ENCODE measurements around the gene PIPOX. TPM values are rescaled to one million over a fixed set of nuclear protein-coding genes. Genes with fewer than 3 reads are reported as not detected.

The PIPOX gene
- total RNA-seq, 2 experiments from 2014 or later = 1.6 to 1.8 TPM

DNA sequence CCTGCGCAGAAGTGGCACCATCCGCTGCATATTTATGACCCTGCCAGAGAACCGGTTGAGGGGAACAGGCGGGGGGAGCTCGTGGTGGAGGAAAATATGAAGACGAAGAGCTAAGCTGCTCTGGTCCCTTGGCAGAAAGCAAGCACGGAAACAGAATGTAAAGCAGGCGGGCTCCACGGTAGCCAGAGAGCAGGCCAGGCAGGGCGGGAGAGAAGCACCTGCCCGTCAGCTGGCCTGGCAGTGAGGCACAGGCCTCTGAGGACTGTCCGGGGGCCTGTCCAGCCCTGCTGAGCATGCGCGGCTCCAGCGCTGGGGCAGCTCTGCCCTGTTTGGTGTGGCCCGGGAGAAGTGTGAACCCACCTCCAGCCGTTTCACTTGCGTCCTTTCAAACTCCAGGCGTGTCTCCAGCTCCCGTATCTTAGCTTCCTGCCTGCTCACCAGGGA, 46.7 kb downstream of the PIPOX start:
- POLR2A ChIA-PET = no interaction called here
- CTCF ChIA-PET = no interaction called here

DNA sequence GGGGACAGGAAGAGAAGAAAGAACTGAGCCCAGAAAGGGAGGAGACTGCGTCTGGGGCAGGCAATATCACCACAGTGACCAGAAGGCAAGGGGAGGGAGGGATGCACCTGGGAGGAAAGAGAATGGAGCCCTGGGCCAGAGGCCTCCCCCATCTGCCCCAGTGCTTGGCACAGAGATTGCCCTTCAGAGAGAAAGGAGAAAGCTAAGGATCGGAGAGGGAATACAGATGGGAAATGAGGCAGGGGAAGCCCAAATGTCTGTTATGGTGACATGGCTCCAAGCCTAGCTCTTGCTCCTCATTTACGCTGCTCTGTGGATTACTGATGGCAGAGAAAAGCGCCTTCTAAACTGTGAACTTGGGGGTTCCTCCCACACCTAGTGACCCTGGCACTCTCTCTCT, 47.2 kb downstream of the PIPOX start:
- ChIA-PET POLR2A (no interaction called here), CTCF (no interaction called here)

DNA sequence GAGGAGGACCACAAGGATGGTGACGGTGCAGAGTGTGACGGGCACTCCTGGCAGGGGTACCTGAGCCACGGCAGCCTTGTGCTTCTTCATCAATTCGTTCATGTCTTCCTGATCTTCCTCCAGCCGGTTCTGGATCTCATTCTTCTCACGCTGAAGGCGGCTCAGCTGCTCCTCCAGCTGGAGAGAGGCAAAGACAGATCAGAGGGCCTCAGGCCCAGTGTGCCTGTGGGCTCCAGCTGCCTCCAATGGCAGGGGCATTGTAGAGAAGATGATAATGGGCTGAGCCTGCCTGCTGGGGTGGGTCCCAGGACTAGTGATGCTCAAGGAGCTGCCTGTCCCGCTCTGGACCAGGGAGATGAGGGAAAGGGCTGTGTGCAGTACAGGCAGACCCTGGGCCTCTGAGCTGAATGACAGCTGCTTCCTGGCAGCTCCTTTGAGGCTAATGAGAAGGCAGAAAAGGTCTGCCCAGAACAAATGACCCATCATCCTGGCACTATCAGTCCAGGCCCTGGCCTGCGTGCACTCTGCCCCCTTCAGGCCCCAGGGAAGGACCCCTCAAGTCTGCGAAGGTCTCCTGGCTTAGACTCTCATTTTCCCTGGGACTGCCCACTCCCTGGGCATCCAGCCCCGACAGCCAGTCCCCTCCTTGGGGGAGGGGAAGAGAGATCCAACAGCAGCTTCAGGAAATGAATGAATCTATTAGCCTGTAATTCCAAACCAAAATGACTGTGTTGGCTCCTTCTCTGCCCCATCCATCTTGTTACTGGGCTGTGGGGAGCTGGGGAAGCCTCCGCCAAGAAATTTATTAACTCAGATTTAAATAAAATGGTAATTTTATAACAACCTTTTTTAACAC, 48.0 kb downstream of the PIPOX start:
- ChIA-PET POLR2A (no interaction called here), CTCF (interaction anchor here (1.0 to 1.8 kb wide), 3 partner anchors 9 to 26 kb away, joined by 4 to 6 read pairs (median 6); no protein-coding TSS in a partner anchor)

DNA sequence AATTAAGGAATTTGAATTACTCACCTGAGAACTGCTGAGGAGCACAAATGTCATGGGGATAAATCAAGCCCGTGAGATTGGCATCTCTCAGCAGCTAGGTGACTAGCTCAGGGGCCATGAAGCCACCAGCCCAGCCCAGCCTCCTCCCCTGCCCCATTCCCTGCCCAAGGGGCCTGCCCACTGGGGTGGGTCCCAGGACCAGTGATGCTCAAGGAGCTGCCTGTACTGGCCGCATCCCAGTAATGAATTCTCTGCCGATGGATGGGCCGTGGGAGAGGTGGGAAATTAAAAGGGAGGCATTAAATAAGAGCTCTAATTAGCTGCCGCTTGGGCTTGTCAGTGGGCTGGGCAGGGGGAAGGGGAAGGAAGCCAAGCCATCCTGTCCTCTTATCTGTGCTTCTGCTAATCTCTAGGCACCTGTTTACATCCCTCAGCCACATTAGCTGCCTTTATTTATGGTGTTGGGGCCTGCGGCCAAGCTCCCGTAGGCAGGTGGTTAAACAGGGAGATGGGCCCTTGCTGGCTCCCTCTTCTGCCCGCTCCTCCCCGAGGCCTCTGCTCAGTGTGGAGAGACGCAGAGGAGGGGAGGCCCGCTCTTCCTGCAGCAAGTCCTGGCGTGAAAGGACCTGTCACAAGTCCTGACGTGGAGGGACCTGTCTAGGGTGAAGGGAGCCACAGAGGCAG, 48.8 kb downstream of the PIPOX start:
- ChIA-PET CTCF (interaction anchor here (1.0 to 1.8 kb wide), 3 partner anchors 10 to 25 kb away, joined by 4 to 6 read pairs (median 6); no protein-coding TSS in a partner anchor), POLR2A (no interaction called here)

DNA sequence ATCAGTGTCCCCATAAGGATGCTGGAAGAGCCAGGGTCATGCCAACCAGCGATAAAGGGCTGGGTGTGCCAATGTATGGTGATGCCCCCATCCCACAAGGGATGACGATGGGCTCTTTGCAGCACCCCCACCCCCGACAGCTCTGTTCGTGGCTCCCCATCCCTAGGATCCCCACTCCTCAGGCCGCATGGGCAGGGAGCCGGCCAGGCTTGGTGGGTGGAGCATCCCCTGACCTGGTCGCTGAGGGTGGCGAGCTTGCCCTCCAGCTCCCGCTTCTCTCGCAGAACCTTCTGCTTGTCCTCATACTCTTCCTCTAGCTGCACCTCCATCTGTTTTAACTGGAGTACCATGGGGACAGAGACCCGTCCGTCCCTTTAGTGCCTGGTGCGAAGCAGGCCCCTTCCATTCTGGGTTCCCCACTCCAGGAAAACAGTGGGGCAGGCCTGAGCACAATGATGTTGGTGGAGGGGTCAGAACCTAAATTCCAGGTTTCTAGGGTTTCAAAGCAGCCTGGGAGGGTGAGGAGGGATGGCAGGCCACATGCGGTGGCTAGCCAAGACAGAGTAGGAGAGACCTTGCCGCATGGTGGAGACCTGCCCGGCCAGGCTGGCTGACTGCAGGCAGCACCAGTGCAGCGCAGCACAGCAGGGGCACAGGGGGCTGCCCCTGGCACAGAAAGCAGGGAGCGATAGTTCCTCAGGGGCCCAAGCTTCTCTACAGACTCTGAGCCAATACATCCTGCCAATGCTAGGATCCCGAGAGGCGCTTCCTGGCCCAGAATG, 50.3 kb downstream of the PIPOX start:
- ChIA-PET POLR2A (no interaction called here), CTCF (no interaction called here)

DNA sequence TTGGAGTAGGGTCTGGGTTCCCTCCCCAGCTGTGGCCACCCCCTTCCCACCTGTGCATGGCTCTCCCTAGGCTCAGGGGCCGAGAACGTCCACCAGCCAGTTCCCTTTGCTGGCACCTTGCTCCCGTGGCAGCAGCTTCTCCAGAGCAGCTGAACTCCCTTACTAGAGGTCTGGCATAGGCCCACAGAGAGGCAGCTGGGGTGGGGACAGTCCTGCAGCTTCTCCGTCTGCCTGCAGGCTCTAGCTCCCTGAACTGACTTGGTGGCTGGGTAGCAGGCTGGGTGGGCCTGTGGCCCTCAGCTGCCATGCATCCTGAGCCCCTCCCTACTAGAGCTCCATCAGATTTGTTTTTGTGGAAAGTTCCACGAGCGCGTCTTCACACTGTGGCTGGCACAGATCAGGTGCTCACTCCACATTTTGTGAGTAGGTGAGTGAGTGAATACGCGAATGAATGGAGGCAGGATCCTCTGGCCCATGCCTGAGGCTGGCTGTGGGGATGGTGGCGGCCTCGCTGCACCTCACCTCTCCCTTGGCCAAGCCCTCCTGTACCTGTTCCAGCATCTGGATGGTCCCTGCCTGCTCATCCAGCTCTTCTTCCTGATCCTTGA, 51.3 kb downstream of the PIPOX start:
- POLR2A ChIA-PET = no interaction called here
- CTCF ChIA-PET = no interaction called here

DNA sequence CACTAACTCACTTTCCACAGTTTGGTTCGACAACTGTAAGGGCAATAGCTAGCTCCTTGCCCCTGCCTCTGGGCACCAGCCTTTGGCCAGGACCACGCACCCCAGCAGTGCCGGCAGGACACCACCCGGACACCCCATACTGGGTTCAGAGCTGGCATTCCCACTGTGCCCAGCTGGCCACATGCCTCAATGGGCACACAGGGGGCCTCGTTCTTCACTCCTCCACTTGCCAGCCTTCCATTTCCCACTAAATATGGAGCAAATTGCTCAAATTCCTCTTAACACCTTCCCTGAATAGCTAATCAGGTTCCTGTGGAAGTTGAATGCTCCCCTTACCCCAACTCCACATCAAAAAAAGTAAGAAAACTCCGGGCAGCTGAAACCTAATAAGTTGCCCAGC, 52.5 kb downstream of the PIPOX start:
- ChIA-PET CTCF (interaction anchor here (0.9 kb wide), 1 partner anchor 130 kb away, joined by 3 read pairs; no protein-coding TSS in a partner anchor), POLR2A (no interaction called here)

DNA sequence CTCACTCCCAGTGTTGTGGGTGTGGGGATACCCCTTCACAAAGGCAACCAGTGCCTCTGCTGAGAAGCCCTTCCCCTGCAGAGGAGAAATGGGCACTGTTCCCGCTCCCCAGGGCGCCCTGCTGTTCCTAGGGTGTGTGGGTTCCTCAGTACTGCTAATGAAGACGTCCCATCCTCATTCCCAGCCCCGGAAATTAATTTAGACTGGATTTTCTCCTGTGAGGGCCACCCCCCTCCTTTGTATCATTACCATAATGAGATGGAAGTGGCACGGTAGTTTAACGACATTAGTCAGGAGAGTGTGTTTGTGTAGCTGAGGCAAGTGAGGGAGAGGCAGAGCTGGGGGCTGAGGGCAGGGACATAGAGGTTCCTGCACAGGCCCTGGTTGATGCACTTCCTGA, 53.2 kb downstream of the PIPOX start:
- CTCF ChIA-PET = interaction anchor here (0.9 kb wide), 1 partner anchor 131 kb away, joined by 3 read pairs; no protein-coding TSS in a partner anchor

DNA sequence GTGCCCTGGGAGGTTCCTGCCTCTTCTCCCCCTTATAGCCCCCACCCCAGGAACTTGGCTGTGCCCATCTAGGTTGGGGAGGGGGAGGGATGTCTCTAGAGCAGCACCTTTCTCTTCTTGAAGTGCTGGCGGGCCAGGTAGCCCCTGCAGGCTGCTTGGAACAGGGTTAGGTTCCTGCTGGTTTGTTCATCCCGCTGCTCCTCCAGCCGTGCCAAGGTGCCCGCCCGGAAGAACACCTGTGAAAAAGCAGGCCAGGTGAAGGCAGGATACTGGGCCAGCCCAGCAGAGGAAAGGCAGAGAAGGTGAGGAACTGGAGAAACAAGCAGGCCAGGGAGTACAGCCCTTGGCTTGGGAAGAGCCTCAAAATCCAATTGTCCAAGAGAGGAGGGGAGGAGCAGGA, 56.6 kb downstream of the PIPOX start:
- ChIA-PET POLR2A (no interaction called here), CTCF (interaction anchor here (5.2 kb wide), 1 partner anchor 13 kb away, joined by 23 read pairs; no protein-coding TSS in a partner anchor)

More for the DNA sequence above, 53.2 kb downstream of the PIPOX start:
- POLR2A ChIA-PET = no interaction called here

DNA sequence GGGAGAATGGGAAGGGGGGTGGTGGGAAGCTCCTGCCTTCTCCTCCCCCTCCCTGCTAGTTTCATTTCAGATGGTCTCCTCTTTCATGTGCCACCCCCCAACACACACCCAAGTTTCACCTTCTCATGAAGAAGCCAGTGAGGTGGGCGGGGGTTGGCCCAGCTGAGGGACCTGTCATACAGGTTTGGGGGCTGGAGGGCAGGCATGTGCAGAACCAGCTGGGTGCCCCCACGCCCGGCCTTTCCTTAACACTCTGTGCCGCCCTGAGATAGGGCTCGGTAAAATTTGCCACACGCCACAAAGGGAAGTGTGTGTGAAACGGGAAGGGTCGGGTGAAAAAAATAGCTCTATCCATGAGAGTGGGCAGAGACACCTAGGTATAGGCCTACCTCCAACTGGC, 57.4 kb downstream of the PIPOX start:
- CTCF ChIA-PET = interaction anchor here (1.7 to 5.2 kb wide), 3 partner anchors 12 to 17 kb away, joined by 4 to 23 read pairs (median 13); no protein-coding TSS in a partner anchor
- POLR2A ChIA-PET = no interaction called here

DNA sequence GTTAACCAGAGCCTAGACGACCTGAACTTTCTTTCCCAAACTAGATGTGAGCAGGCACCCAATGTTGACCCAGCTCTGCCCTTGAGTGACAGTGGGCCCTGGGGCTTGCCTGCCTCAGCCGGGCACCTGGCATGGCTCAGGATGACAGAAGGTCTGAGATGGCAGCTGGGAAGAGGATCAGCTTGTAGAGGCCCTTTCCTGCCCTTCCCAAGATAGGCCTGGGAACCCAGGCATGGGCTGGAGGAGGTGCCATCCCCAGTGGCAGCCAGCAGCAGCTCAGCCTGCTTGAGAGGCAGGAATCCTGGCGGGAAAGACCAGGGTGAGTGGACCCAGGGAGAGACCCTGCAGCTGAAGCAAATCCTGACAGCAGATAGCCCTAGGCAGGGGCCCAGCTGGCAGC, 59.1 kb downstream of the PIPOX start:
- ChIA-PET POLR2A (no interaction called here), CTCF (interaction anchor here (0.5 to 5.2 kb wide), 5 partner anchors 11 to 351 kb away, joined by 3 to 23 read pairs (median 4); no protein-coding TSS in a partner anchor)

DNA sequence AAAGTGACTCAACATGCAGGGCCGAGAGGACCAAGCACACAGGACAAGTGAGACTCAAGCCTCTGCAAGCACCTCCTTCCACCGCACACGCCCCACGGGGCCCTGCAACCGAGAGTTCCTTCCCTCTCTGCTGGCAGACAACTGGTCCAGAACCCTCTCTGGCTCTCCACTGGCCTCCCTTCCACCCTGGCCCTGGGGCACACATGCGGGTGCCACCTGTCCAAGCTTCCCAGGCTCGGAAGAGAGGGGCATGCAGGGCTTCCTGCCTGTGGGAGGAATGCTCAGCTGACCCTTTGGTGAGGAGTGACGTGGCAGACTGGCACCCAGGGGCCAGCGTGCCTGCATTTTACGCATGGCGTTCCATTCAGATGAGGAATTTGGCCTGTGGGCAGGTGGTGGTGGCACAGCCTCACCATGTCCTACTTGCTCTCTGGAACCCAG, 59.8 kb downstream of the PIPOX start:
- CTCF ChIA-PET = interaction anchor here (5.2 kb wide), 1 partner anchor 10 kb away, joined by 23 read pairs; no protein-coding TSS in a partner anchor
- POLR2A ChIA-PET = no interaction called here

DNA sequence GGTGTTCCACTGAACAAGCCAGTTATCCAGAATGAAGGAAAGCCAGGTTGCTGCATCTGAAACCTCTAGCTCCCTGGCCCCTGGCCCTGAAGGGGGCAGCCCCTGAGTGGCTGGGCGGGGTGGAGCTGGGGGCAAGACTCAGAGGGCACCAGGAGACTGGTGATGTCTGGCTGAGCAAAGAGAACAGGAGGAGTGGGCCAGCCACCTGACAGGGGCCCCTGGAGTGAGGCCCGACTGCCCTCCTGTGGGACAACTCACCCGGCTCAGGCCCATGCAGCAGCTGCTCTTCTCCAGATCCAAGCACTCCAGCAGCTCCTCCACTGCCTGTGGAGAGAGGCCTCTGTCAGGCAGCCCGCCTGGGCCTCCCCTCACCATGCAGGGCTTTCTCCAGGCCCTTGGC, 60.4 kb downstream of the PIPOX start:
- ChIA-PET POLR2A (no interaction called here), CTCF (interaction anchor here (5.2 kb wide), 1 partner anchor 9 kb away, joined by 23 read pairs; no protein-coding TSS in a partner anchor)

Other genes with a start within 250 kb of the PIPOX start
- 10 to 100 TPM; 20.1 to 20.3 TPM for gene FAM222B, start 200.4 kb upstream of the PIPOX start, total RNA-seq
- gene ERAL1, start 188.1 kb upstream of the PIPOX start, total RNA-seq = 10 to 100 TPM; 72.3 to 76.4 TPM
- gene FLOT2, start 145.4 kb upstream of the PIPOX start, total RNA-seq = 10 to 100 TPM; 89.8 to 96.5 TPM
- 10 to 100 TPM; 33.6 to 34.3 TPM for gene DHRS13, start 140.1 kb upstream of the PIPOX start, total RNA-seq
- gene PHF12, start 91.6 kb upstream of the PIPOX start, total RNA-seq = 10 to 100 TPM; 47.4 to 48.5 TPM
- gene SEZ6, start 37.1 kb upstream of the PIPOX start, total RNA-seq = not detected
- gene MYO18A, start 137.3 kb downstream of the PIPOX start, total RNA-seq = 10 to 100 TPM; 27.5 to 29.6 TPM
- not detected for gene CRYBA1, start 203.7 kb downstream of the PIPOX start, total RNA-seq

All from activated CD8-positive, alpha-beta memory T cell treated with anti-CD3 and anti-CD28 coated beads for 36 hours (primary cell).